HFFc6 (cell line): Measurements from ENCODE around the gene RBPJL. TPM values are rescaled to one million over a fixed set of nuclear protein-coding genes. Genes with fewer than 3 reads are reported as not detected.

Source experiments
- DNase-seq: peaks from one replicate; pipeline ENCODE4 v3.0.0-alpha.2; 2018
- H3K27ac Mint-ChIP-seq: 2 replicates; pipeline ENCODE4 v1.8.0; 2020; ENCODE audit warnings: mild to moderate bottlenecking, mixed read lengths
- H3K27me3 Mint-ChIP-seq: 2 replicates; pipeline ENCODE4 v1.8.0; 2021; ENCODE audit warnings: mild to moderate bottlenecking, moderate library complexity, mixed read lengths; ENCODE audit not compliant: insufficient read depth
- H3K36me3 Mint-ChIP-seq: 2 replicates; pipeline ENCODE4 v1.8.0; 2021; ENCODE audit warnings: low read depth, mixed read lengths
- H3K4me1 Mint-ChIP-seq: 2 replicates; pipeline ENCODE4 v1.8.0; 2020; ENCODE audit warnings: low read depth, mixed read lengths
- H3K4me3 Mint-ChIP-seq: 2 replicates; pipeline ENCODE4 v1.8.0; 2020; ENCODE audit warnings: mild to moderate bottlenecking, moderate library complexity, mixed read lengths
- H3K9me3 Mint-ChIP-seq: 2 replicates; pipeline ENCODE4 v1.8.0; 2020; ENCODE audit warnings: mild to moderate bottlenecking, mixed read lengths
- CTCF ChIP-seq: fragments of 200-600 bp; sonication (generic); IDR thresholded peaks from 2 replicates; pipeline ENCODE4 v1.5.0; 2021; ENCODE audit warnings: antibody characterized with exemption, mild to moderate bottlenecking
- total RNA-seq, 6 experiments: library from RNA; stranded (reverse); fragmentation: NEBNext Ultra II Directional; extraction: Animal tissue kit (Norgen Biotek cat#: 25700); gene quantifications; 2 replicates in 1 of 6; 3 replicates in 5 of 6; pipeline ENCODE4 v1.2.3, GENCODE V29; 2021

The RBPJL gene
- total RNA-seq, 6 experiments from 2014 or later, result not detected

- peaks cover 28% of the 10 kb centered on the region for H3K27me3 Mint-ChIP-seq
- no peak overlapping the region for H3K27ac Mint-ChIP-seq
- DNase-seq, result no peak
- no peaks in the 10 kb centered on the region for H3K4me1 Mint-ChIP-seq
- H3K9me3 Mint-ChIP-seq, result no peaks in the 10 kb centered on the region
- no peaks in the 10 kb centered on the region for H3K36me3 Mint-ChIP-seq
- no peak for TF ChIP-seq CTCF
- H3K4me3 Mint-ChIP-seq, result no peak overlapping the region
These were observed 31.3 kb upstream of the RBPJL start for GRCh38 chr20:45275338-45275737.

- no peak for DNase-seq
- Mint-ChIP-seq H3K9me3 (no peaks in the 10 kb centered on the region), H3K36me3 (no peaks in the 10 kb centered on the region), H3K27ac (no peak overlapping the region), H3K4me3 (no peak overlapping the region), H3K27me3 (peaks cover 23% of the 10 kb centered on the region), H3K4me1 (peaks cover 6% of the 10 kb centered on the region)
- TF ChIP-seq CTCF, result no peak
These were observed 26.6 kb upstream of the RBPJL start for GRCh38 chr20:45279992-45280391.

- H3K27me3 Mint-ChIP-seq, result peaks cover 19% of the 10 kb centered on the region
- TF ChIP-seq CTCF, result no peak
- H3K27ac Mint-ChIP-seq, result no peak overlapping the region
- DNase-seq, result no peak
- no peaks in the 10 kb centered on the region for H3K9me3 Mint-ChIP-seq
- H3K4me3 Mint-ChIP-seq, result no peak overlapping the region
- H3K36me3 Mint-ChIP-seq, result no peaks in the 10 kb centered on the region
- H3K4me1 Mint-ChIP-seq, result peaks cover 6% of the 10 kb centered on the region
These were observed 23.7 kb upstream of the RBPJL start for GRCh38 chr20:45282700-45283550.

- Mint-ChIP-seq H3K27ac (no peak overlapping the region), H3K9me3 (no peaks in the 10 kb centered on the region), H3K4me3 (no peak overlapping the region), H3K4me1 (peaks cover 6% of the 10 kb centered on the region), H3K36me3 (no peaks in the 10 kb centered on the region), H3K27me3 (peaks cover 24% of the 10 kb centered on the region)
- TF ChIP-seq CTCF, result no peak
- DNase-seq, result no peak
These were observed 23.0 kb upstream of the RBPJL start for GRCh38 chr20:45283551-45284057.

GRCh38 chr20:45288376-45288775 lies 18.3 kb upstream of the RBPJL start:
- peaks cover 10% of the 10 kb centered on the region for H3K4me1 Mint-ChIP-seq
- H3K36me3 Mint-ChIP-seq, result no peaks in the 10 kb centered on the region
- no peak for TF ChIP-seq CTCF
- H3K27me3 Mint-ChIP-seq, result peaks cover 19% of the 10 kb centered on the region
- no peaks in the 10 kb centered on the region for H3K9me3 Mint-ChIP-seq
- no peak overlapping the region for H3K27ac Mint-ChIP-seq
- DNase-seq, result no peak
- H3K4me3 Mint-ChIP-seq, result no peak overlapping the region
